GM21723 (cell line): Measurements from ENCODE around the gene ZNF610.
"Not testable (repeated sequence)": the region's sequence is repeated elsewhere in the genome, so short reads cannot be mapped to it uniquely, and the experiment has no call there.

ENCODE experiments used
- ATAC-seq: cut with Tn5 transposase; IDR thresholded peaks from one replicate; pipeline ENCODE4 v1.9.1; 2021; ENCODE audit warnings: mild to moderate bottlenecking, moderate library complexity; ENCODE audit not compliant: unreplicated experiment

Gene ZNF610

DNA sequence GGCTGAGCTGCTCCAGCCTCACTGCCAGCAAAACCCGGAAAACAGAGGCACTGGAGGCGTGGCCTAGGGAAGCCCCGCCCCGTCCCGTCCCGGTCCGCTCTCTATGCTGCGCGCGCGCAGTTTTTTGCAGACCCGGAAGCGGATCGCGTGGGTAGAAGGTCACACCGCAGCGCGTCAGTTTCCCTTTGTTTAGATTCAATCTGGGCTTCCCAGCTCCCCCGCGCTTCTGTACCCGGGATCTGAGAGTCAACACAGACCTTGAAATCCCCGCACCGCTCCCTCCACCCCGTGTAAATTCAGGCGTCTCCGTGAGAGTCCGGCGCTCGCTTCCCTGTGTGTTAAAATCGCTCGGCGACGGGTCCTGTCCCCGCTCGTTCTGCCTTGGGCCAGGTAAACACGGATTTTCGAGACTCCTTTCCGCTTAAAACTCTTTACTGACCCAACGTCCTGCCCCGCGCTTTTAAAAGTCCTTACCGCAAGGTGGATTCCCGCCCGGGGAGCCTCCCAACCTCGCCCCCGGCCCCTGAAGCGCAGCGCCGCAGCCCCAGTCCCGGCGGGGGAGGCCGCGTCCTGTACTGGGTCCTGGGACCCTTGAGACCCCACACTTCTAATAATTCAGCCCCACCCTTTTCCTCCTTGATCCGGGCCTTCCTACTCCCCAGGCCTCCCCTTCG lies at the start of gene ZNF610:
ZNF610 (plus strand) TSS at position 127 of the 674 bp plus-strand sequence. CDS start 12,930 bp downstream, outside the sequence.
- ATAC-seq: no peak

DNA sequence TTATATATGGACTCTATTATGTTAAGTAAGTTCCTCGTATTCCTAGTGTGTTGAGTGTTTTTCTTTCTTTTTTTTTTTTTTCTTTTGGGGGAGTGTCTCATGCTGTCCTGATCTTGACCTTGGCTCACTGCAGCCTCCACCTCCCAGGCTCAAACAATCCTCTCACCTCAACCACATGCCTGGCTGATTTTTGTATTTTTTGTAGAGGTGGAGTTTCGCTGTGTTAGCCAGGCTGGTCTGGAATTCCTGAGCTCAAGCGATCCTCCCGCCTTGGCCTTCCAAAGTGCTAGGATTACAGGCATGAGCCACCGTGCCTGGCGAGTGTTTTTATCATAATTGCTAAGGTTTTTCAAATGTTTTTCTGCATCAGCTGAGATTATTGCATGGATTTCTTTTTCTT lies 49.8 kb upstream of the ZNF610 start:
- ATAC-seq: no peak

DNA sequence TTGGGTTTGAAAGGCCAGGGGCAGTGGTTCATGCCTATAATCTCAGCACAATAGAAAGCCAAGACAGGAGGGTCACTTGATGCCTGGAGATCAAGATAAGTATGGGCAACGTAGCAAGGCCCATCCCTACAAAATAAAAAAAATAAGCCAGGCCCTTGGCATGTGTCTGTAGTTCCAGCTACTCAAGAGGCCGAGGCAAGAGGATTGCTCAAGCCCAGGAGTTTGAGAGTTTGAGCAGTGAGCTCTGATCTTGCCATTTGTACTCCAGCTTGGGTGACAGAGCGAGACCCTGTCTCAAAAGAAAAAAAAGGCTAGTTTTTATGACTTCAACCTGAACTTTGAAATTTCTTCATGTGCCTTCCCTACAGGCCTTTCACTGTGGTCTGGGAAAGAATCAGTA lies 44.3 kb upstream of the ZNF610 start:
- ATAC-seq: no peak

DNA sequence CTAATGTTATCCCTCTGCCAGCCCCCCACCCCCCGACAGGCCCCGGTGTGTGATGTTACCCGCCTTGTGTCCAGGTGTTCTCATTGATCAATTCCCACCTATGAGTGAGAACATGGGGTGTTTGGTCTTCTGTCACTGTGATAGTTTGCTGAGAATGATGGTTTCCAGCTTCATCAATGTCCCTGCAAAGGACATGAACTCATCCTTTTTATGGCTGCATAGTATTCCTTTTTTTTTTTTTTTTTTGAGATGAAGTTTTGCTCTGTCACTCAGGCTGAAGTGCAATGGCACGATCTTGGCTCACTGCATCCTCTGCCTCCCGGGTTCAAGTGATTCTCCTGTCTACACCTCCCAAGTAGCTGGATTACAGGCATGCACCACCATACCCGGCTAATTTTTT lies 43.1 kb upstream of the ZNF610 start:
- not testable (repeated sequence) for ATAC-seq

DNA sequence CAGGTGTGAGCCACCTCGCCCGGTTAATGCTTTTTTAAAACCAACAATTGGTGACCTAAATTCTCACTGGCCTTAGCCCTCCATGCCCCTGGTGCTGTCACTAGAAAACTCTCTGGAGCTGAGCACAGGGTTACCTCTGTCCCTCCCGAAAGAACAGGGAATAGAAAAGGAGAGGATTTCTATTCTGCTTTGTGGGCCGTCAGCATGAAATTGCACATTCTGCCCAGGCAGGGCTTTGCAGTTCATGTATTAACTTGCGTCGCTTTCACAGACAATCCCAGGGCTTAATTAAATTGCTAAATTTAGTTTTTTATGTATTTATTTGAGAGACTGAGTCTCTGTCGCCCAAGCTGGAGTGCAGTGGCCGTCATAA lies 39.7 kb upstream of the ZNF610 start:
- peak; percentile 11 for ATAC-seq

DNA sequence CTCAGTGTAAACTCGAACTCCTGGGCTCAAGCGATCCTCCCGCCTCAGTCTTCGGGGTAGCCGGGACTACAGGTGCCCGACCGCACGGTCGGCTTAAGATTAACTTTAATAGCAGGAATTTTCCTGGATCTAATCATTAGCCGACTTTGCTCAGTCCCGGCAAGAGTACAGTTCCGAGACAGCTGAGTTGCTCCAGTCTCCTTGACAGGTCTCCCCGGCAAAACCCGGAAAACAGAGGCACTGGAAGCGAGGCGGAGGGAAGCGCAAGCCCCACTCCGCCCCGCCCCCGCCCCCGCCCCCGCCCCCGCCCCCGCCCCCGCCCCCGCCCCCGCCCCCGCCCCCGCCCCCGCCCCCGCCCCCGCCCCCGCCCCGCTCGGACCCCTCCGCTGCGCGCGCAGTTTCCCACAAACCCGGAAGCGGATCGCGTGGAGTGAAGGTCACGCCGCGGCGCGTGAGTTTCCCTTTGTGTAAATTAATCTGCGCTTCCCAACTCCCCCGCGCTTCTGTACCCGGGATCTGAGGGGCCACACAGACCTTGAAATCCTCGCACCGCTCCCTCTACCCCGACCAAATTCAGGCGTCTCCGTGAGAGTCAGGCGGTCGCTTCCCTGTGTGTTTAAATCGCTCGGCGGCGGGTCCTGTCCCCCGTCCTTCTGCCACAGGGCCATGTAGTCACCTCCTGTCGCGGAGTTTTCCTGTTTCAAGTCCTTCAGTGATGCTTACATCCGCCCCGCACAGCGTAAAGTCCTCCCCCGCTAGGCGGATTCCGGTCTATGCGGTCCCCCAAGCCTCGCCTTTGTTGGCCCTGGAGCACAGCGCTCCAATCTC lies 39.1 kb upstream of the ZNF610 start, which contains the start of gene ZNF480:
ZNF480 (plus strand) TSS at position 397 of the 828 bp plus-strand sequence. CDS start 3,244 bp downstream, outside the sequence.
- peak; percentile 56 for ATAC-seq

DNA sequence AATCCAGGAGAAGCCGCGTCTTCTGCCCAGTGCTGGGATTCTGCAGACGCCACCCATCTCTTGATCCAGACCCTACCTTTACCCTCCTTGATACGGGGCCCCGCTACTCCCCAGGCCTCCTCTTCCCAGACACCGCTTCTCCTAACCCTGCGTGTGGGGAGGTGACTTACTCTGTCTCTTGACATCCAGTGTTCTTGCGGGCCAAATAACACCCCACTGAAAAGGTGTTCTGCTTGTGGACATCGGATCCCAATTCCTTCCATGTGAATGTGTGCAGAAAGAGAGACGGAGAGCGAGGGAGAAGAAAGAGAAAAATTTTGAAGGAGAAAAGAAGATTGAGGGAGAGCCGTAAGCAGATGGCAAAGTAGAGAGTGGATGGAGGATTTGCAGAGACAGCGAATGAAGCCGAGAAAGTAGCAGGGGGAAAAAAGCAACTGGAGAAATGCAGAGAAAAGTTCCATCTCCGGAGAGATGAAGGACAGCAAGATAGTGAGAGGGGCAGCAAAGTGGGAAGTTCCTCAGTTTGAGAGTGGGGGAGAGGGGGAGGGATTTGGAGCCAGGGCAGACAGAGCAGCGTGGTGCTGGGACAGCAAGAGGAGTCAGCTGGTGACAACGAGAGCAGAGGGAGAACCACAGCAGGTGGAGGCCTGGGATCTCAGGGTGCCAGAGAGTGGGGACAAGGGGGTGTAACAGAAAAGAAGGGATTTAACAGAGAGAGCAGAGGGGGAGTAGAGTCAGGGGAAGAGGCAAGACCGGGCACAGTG lies 38.3 kb upstream of the ZNF610 start:
- ATAC-seq: peak; percentile 22

DNA sequence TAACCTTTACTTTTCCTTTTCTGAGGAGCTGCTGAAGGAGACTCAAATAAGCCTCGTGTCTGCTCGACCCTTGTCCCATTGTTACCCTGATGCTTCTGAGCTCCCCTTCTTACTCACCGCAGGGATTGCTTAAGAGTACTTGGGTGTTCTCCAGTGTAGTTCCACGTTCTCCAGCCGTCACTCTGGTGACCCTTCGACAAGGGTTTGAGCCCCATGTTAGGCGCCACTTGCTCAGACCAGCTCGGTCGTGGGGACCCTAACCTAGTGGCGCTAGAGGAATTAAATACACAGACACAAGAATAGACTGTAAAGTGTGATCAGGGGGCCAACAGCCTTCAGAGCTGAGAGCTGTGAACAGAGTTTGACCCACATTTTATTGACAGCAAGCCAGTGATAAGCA lies 28.8 kb upstream of the ZNF610 start:
- no peak for ATAC-seq

DNA sequence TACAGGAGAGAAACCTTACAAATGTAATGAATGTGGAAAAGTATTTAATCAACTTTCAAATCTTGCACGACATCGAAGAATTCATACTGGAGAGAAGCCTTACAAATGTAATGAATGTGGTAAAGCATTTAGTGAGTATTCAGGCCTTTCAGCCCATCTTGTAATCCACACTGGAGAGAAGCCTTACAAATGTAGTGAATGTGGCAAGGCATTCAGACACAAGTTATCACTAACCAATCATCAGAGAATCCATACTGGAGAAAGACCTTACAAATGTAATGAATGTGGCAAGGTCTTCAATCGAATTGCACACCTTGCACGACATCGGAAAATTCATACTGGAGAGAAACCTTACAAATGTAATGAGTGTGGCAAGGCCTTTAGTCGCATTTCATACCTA lies 13.6 kb upstream of the ZNF610 start:
- ATAC-seq: no peak

DNA sequence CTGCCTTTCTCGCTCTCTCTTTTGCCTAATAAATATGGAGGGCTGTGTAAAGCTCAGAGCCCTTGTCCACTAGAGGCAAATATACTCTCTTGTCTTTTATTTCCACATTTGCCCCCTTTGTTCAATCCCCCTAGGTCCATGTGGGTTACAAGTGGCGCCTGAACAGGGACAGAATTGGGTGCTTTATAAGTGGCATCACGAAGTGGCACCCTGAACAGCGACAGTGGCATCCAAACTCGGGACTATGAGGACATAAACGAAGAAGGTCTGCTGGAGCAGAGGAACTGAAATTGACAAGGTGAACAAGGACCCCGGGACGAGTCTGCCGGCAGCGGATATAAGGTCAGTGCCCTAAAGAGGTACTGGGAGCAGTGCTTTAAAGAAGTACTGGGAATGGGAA lies 4.3 kb upstream of the ZNF610 start:
- no peak for ATAC-seq

DNA sequence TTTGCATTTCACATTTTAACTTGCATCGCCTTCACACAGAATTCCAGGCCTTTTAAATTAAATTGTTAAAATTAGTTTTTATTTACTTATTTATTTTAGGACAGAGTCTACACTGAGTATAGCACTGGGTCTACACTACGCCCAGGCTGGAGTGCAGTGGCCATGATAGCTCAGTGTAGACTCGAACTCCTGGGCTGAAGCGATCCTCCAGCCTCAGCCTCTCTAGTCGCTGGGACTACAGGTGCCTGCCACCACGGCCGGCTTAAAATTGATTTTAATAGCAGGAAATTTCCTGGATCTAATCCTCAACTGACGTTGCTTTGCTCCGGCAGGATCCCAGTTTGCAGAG lies 301 bp upstream of the ZNF610 start:
- no peak for ATAC-seq

DNA sequence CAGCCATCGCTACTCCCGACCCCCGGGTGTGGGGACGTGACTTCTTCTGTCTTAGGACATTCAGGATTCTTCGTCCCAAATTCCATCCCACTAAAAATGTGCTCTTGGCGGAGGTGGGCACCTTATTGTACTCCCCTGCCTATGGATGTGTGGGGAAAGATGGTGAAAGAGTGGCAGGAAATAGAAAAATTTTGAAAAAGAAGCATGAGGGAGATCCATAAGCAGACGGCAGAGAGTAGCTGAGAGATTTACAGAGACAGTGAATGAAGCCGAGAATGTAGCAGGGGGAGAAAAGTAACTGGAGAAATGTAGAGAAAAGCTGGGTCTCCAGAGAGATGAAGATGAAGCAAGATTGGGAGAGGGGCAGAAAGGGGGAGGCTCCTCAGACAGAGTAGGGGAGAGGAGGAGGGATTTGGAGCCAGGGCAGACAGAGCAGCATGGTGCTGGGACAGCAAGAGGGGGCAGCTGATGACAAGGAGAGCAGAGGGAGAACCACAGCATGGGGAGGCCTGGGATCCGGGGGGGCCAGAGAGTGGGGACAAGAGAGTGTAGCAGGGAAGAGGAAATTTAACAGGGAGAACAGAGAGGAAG lies 843 bp downstream of the ZNF610 start:
- no peak for ATAC-seq

DNA sequence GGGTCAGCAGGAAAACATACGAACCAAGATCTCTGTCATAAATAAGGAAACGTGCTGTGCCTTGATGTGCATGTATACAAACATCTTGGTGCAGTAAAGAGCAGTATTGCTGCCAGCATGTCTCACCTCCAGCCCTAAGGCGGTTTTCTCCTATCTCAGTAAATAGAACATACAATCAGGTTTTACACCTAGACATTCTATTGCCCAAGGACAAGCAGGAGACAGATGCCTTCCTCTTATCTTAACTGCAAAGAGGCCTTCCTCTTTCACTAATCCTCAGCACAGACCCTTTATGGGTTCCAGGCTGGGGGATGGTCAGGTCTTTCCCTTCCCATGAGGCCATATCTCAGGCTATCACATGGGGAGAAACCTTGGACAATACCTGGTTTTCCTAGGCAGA lies 3.0 kb downstream of the ZNF610 start:
- not testable (repeated sequence) for ATAC-seq

DNA sequence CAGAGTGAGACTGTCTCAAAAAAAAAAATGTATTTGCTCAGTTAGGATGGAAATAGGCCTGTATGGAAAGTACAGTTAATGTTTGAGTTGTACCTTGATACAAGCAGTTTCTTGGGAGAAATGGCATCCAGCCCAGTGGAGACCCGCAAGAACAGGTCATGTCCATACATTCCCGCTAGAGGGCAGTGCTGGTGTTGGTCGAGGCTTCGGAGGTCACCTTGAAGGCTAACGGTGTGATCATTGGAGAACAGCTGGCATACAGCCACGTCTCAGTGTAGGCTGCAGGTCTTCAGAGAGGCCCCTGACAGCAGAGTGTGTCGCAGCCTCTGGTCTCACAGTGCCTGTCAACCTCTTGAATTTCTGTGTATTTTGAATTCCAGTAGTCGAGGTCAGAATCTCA lies 7.5 kb downstream of the ZNF610 start:
- ATAC-seq: no peak

DNA sequence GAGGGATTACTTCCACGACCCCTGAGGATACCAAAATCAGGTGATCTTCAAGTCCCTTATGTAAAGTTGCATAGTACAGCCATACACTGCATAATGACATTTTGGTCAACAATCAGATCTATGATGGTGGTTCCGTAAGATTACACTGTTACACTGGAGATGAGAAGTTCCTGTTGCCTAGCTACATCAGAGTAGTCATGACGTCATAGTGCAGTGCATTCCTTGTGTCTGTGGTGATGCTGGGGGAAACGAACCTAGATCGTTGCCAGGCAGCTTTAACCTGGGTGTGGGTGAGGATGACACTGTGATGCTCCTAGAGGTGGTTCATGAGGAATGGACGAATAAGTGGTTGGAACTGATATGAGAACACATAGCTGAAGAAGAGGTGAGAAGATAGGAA lies 9.1 kb downstream of the ZNF610 start:
- no peak for ATAC-seq

DNA sequence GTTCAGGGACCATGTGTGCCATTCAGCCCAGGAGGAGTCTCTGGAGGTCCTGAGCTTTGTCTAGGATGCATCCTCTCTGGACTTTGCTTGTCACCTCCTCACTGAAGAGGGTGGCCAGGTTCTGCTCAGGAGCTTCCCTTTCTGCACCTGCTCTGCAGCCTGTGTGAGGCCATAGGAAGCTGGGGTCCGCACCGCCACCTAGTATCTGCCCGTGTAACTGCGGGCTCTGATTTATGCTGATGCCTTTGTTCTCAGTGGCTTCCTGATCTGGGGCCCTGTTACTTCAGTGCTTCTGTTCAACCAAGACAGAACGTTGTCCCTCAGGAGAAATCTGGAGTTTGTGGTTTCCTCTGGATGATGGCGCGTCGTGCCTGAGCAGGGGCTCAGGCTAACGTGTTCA lies 15.5 kb downstream of the ZNF610 start:
- no peak for ATAC-seq

DNA sequence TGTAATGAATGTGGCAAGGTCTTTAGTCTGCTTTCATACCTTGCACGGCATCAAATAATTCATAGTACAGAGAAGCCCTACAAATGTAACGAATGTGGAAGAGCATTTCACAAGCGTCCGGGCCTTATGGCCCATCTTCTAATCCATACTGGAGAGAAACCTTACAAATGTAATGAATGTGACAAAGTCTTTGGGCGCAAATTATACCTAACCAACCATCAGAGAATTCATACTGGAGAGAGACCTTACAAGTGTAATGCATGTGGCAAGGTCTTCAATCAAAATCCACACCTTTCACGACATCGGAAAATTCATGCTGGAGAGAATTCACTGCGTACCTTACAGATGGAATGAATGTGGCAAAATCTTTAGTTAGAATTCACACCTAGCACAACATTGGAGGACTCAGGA lies 30.4 kb downstream of the ZNF610 start:
- ATAC-seq: no peak

DNA sequence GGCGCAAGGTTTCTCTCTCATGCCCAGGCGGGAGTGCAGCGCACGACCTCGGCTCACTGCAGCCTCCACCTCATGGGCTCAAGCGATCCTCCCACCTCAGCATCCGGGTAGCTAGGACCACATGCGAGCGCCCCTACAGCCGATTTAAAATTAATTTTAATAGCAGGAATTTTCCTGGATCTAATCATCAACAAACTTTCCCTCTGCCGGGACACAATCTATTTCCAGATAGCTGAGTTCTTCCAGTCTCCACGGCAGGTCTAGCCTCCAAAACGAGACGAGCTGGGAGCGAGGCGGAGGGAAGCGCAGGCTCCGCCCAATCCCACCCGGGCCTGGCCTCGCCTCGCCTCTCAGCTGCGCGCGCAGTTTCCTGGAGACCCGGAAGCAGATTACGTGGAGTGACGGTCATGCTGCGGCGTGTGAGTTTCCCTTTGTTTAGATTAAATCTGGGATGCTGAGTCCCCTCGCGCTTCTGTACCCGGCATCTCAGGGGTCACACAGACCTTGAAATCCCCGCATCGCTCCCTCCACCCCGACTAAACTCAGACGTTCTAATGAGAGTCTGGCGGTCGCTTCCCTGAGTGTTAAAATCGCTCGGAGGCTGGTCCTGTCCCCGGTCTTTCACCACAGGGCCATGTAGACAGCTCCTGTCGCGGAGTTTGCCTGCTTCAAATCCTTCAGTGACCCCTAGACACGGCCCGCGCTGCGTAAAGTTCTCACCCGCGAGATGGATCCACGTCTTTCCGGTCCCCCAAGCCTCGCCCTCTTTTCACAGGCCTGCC lies 33.7 kb downstream of the ZNF610 start, which contains the start of gene ZNF880:
ZNF880 (plus strand) TSS at position 365 of the 782 bp plus-strand sequence; CDS start at position 408, 43 bp downstream.
- peak; percentile 72 for ATAC-seq

DNA sequence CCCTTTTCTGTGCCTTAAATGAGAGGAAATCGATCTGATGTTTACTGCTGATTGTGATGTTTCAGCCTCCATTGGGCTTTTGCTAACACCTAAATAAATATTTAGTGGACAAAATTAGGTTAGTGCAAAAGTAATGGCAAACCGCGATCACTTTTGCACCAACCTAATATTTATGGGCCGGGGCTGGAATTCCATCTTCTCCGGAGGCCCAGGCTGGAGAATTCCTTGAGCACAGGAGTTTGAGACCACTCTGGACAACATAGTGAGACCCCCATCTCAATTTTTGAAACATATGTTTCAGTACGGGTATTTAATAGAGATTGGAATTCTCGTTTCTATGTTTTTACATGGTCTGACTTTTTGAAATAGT lies 34.3 kb downstream of the ZNF610 start:
- ATAC-seq: no peak

DNA sequence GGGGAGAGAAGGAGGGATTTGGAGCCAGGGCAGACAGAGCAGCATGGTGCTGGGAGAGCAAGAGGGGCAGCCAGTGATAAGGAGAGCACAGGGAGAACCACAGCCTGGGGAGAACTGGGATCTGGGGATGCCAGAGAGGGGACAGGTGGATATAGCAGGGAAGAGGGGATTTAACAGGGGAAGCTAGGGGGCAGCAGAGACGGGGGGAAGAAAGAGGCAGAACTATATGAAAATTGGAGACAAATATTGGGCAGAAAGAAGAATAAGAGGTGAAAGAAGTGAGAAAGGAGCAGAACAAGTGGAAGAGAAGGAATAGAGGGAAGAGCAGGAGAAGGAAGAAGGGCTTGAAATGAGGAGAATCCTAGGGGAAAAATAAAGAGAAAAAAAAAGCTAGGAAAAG lies 55.1 kb downstream of the ZNF610 start:
- no peak for ATAC-seq
